PC-3 (cell line): Measurements from ENCODE around the gene PTCD1. TPM values are rescaled to one million over a fixed set of nuclear protein-coding genes. Genes with fewer than 3 reads are reported as not detected.
A peak's percentile ranks its signal among the peaks of the same experiment; 100 is the strongest.

Source experiments
- ATAC-seq: fragments of 200-7000 bp; cut with Tn5 transposase; 2 replicates; pipeline ENCODE4 v1.9.1; 2020; ENCODE audit warnings: mild to moderate bottlenecking, moderate library complexity
- BruUV-seq: library from RNA; stranded (reverse); fragments of 400-500 nt; replicated peaks from 2 replicates; lab custom pipeline; 2021; lab: Mats Ljungman, UMichigan
- CTCF ChIA-PET: fragments of 300-600 bp; sonication (Branson Sonifier 250); formaldehyde crosslinking; loops from one replicate; lab custom pipeline; 2022; ENCODE audit warnings: antibody characterized with exemption; lab: Charles Lee
- POLR2A ChIA-PET: fragments of 300-600 bp; sonication (Branson Sonifier 250); formaldehyde crosslinking; loops from one replicate; lab custom pipeline; 2022; ENCODE audit warnings: antibody characterized with exemption; ENCODE audit not compliant: unreplicated experiment; lab: Charles Lee
- DNase-seq: peaks from one replicate; pipeline ENCODE4 v3.0.0-alpha.2; 2015
- H2AFZ ChIP-seq: fragments of 300-600 bp; sonication (generic); 2 replicates; pipeline ENCODE4 v1.6.0; 2016; ENCODE audit warnings: antibody characterized with exemption, low read length
- H3F3A ChIP-seq: fragments of 300-600 bp; sonication (generic); one replicate; pipeline ENCODE4 v1.6.0; 2017; ENCODE audit warnings: antibody characterized with exemption, low read length, control low read depth, mild to moderate bottlenecking; ENCODE audit not compliant: unreplicated experiment
- H3K27ac ChIP-seq: fragments of 300-600 bp; sonication (generic); 2 replicates; pipeline ENCODE4 v1.5.1; 2016; ENCODE audit warnings: mild to moderate bottlenecking, low read length
- H3K27me3 ChIP-seq: fragments of 300-600 bp; sonication (generic); 2 replicates; pipeline ENCODE4 v1.6.1; 2016; ENCODE audit warnings: low read length, mixed read lengths
- H3K36me3 ChIP-seq: fragments of 300-600 bp; sonication (generic); 2 replicates; pipeline ENCODE4 v1.6.1; 2016; ENCODE audit warnings: low read depth, mixed run types, low read length, mixed read lengths
- H3K4me1 ChIP-seq: fragments of 300-600 bp; sonication (generic); 2 replicates; pipeline ENCODE4 v1.5.1; 2016; ENCODE audit warnings: low read length; ENCODE audit not compliant: insufficient read depth
- H3K4me2 ChIP-seq: fragments of 300-600 bp; sonication (generic); 2 replicates; pipeline ENCODE4 v1.6.0; 2016; ENCODE audit warnings: low read length
- H3K4me3 ChIP-seq: fragments of 300-600 bp; sonication (generic); 2 replicates; pipeline ENCODE4 v1.5.1; 2016; ENCODE audit warnings: mild to moderate bottlenecking, low read length, mixed read lengths
- H3K79me2 ChIP-seq: fragments of 300-600 bp; sonication (generic); 2 replicates; pipeline ENCODE4 v1.6.1; 2017; ENCODE audit warnings: low read length, mixed read lengths
- H3K9ac ChIP-seq: fragments of 300-600 bp; sonication (generic); 2 replicates; pipeline ENCODE4 v1.6.0; 2016; ENCODE audit warnings: mild to moderate bottlenecking, low read length
- H3K9me2 ChIP-seq: fragments of 300-600 bp; sonication (generic); replicated peaks from 2 replicates; pipeline ENCODE4 v1.6.1; 2016; ENCODE audit warnings: mixed run types, low read length, mixed read lengths
- H3K9me3 ChIP-seq: fragments of 300-600 bp; sonication (generic); 2 replicates; pipeline ENCODE4 v1.6.1; 2016; ENCODE audit warnings: low read length, mixed read lengths
- H4K20me1 ChIP-seq: fragments of 300-600 bp; sonication (generic); 2 replicates; pipeline ENCODE4 v1.6.1; 2016; ENCODE audit warnings: low read length, mixed read lengths
- EZH2 ChIP-seq: fragments of 300-600 bp; sonication (generic); IDR thresholded peaks from one replicate; pipeline ENCODE4 v1.6.1; 2017; ENCODE audit warnings: antibody characterized with exemption, mild to moderate bottlenecking, low read length; ENCODE audit not compliant: unreplicated experiment
- EZH2phosphoT487 ChIP-seq: fragments of 300-600 bp; sonication (generic); IDR thresholded peaks from 2 replicates; pipeline ENCODE4 v1.6.1; 2018; ENCODE audit warnings: mild to moderate bottlenecking, antibody characterized with exemption, low read length, borderline replicate concordance
- intact Hi-C: fragments of 100-400 bp; cut with micrococcal nuclease; formaldehyde crosslinking; loops from 2 replicates; pipeline ENCODE4 v1.9.0; 2023
- total RNA-seq: library from RNA; depleted of rRNA; stranded (reverse); fragments of >200 nt; gene quantifications from 2 replicates; pipeline ENCODE4 v1.2.3, GENCODE V29; 2014
- TF ChIP-seq, protein P1 (sequence below): fragments of 300-600 bp; sonication (generic); conservative IDR thresholded peaks from 2 replicates; pipeline ENCODE4 v1.5.1; 2017; ENCODE audit warnings: antibody characterized with exemption, low read depth, mild to moderate bottlenecking, low read length

The PTCD1 gene
- total RNA-seq, 1 experiment from 2014 or later = 10.4 TPM

- Histone ChIP-seq H3K9ac (no peak overlapping the region), H3K9me3 (no peaks in the 10 kb centered on the region), H3K79me2 (peaks cover 42% of the 10 kb centered on the region), H3F3A (peaks cover 6% of the 10 kb centered on the region), H4K20me1 (peaks cover 33% of the 10 kb centered on the region), H3K9me2 (no peaks in the 10 kb centered on the region), H3K4me1 (no peaks in the 10 kb centered on the region), H2AFZ (no peak overlapping the region), H3K36me3 (peaks cover 47% of the 10 kb centered on the region), H3K27me3 (no peaks in the 10 kb centered on the region), H3K27ac (no peak overlapping the region), H3K4me3 (no peak overlapping the region), H3K4me2 (no peak overlapping the region)
- BruUV-seq = no TSS peak
- ChIA-PET POLR2A (no interaction called here), CTCF (interaction anchor here (0.7 kb wide), 1 partner anchor 381 kb away, joined by 4 read pairs; no protein-coding TSS in a partner anchor)
- TF ChIP-seq EZH2 = no peak
- TF ChIP-seq, protein P1, sequence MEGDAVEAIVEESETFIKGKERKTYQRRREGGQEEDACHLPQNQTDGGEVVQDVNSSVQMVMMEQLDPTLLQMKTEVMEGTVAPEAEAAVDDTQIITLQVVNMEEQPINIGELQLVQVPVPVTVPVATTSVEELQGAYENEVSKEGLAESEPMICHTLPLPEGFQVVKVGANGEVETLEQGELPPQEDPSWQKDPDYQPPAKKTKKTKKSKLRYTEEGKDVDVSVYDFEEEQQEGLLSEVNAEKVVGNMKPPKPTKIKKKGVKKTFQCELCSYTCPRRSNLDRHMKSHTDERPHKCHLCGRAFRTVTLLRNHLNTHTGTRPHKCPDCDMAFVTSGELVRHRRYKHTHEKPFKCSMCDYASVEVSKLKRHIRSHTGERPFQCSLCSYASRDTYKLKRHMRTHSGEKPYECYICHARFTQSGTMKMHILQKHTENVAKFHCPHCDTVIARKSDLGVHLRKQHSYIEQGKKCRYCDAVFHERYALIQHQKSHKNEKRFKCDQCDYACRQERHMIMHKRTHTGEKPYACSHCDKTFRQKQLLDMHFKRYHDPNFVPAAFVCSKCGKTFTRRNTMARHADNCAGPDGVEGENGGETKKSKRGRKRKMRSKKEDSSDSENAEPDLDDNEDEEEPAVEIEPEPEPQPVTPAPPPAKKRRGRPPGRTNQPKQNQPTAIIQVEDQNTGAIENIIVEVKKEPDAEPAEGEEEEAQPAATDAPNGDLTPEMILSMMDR = no peak
- TF ChIP-seq EZH2phosphoT487 = no peak
- ATAC-seq (no peak), DNase-seq (no peak)
- intact Hi-C loops = no loop called here
Measured at GRCh38 chr7:99457050-99457649, 18.6 kb upstream of the PTCD1 start.

DNA sequence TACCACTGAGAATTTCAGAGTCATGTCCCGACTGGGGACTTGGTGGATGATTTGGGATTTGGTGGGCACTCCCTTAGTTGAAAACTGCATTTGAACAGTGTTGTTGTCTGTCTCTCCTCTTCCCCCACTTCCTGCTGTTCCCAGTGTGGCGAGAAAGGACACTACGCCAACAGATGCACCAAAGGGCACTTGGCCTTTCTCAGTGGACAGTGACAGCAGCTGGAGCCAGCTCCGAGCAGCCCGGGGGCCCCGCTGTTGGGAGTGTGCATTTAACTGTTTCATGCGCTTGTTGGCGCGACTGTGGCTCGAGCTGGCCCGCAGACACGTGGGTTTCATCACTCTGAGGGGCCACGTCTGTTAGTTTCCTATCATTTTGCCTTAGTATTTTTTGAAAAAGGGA is 17.7 kb upstream of the PTCD1 start:
- Histone ChIP-seq H3K9me2 (no peaks in the 10 kb centered on the region), H3K36me3 (peaks cover 48% of the 10 kb centered on the region), H2AFZ (no peak overlapping the region), H3K79me2 (peaks cover 34% of the 10 kb centered on the region), H3K9ac (no peak overlapping the region), H3K4me1 (no peaks in the 10 kb centered on the region), H3K27ac (no peak overlapping the region), H3F3A (peaks cover 6% of the 10 kb centered on the region), H3K4me3 (no peak overlapping the region), H3K9me3 (no peaks in the 10 kb centered on the region), H3K27me3 (no peaks in the 10 kb centered on the region), H4K20me1 (peaks cover 32% of the 10 kb centered on the region), H3K4me2 (no peak overlapping the region)
- TF ChIP-seq EZH2phosphoT487 (no peak), EZH2 (no peak)
- TF ChIP-seq, protein P1 = no peak
- CTCF ChIA-PET = no interaction called here
- ATAC-seq (no peak), DNase-seq (no peak)
- POLR2A ChIA-PET = no interaction called here
- BruUV-seq = no TSS peak
- intact Hi-C loops = no loop called here

DNA sequence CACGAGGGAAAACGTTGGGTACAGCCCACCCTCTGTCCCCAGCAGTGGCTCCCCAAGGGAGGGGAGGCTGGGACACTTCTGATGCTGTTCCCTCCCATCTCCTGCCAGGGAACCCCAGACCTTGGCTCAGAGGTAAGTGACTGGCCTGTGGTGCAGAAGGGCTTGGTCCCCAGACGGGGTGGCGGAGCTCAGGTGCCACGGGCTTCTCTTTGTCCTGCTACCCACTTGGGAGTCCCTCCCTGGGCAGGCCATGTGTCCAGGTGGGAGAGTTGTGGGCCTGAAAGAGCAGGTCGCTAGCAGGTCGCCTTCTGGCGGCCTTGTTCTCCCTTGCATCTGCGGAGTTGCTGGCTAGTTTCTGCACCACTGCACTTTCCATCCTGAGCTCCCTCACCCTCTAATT is 17.3 kb upstream of the PTCD1 start:
- ChIA-PET POLR2A (interaction anchor here (0.6 kb wide), 1 partner anchor 20 kb away, joined by 6 read pairs; no protein-coding TSS in a partner anchor), CTCF (no interaction called here)
- ATAC-seq (no peak), DNase-seq (no peak)
- Histone ChIP-seq H3K27ac (no peak overlapping the region), H3K36me3 (peaks cover 48% of the 10 kb centered on the region), H3K27me3 (no peaks in the 10 kb centered on the region), H3K4me3 (no peak overlapping the region), H3K4me2 (no peak overlapping the region), H2AFZ (no peak overlapping the region), H3K4me1 (no peaks in the 10 kb centered on the region), H3K9me2 (no peaks in the 10 kb centered on the region), H3K9me3 (no peaks in the 10 kb centered on the region), H4K20me1 (peaks cover 28% of the 10 kb centered on the region), H3K9ac (no peak overlapping the region), H3K79me2 (peaks cover 30% of the 10 kb centered on the region), H3F3A (peaks cover 6% of the 10 kb centered on the region)
- intact Hi-C loops = no loop called here
- TF ChIP-seq, protein P1 = no peak
- TF ChIP-seq EZH2phosphoT487 (no peak), EZH2 (no peak)
- BruUV-seq = TSS peak; percentile 5
